Smooth muscle cell (in vitro differentiated cells): ENCODE results near the gene AHI1. TPM values are rescaled to one million over a fixed set of nuclear protein-coding genes. Genes with fewer than 3 reads are reported as not detected.

ENCODE experiments used
- DNase-seq: peaks from one replicate; lab custom pipeline; 2025; ENCODE audit not compliant: unreplicated experiment; lab: John Stamatoyannopoulos, UW
- H2AFZ ChIP-seq: fragments of 200-600 bp; sonication (generic); 2 replicates; pipeline ENCODE4 v1.6.0; 2016; ENCODE audit warnings: antibody characterized with exemption, low read depth, mild to moderate bottlenecking
- H3F3A ChIP-seq: fragments of 200-600 bp; sonication (generic); 2 replicates; pipeline ENCODE4 v1.6.0; 2017; ENCODE audit warnings: antibody characterized with exemption, low read depth
- H3K27ac ChIP-seq: fragments of 200-600 bp; sonication (generic); 2 replicates; pipeline ENCODE4 v1.5.1; 2016; ENCODE audit warnings: low read depth, mild to moderate bottlenecking
- H3K27me3 ChIP-seq: fragments of 200-600 bp; sonication (generic); 2 replicates; pipeline ENCODE4 v1.6.1; 2016; ENCODE audit warnings: low read depth, mild to moderate bottlenecking
- H3K36me3 ChIP-seq: fragments of 200-600 bp; sonication (generic); 2 replicates; pipeline ENCODE4 v1.5.1; 2016; ENCODE audit warnings: low read depth
- H3K4me1 ChIP-seq: fragments of 200-600 bp; sonication (generic); 2 replicates; pipeline ENCODE4 v1.5.1; 2016; ENCODE audit warnings: low read depth
- H3K4me2 ChIP-seq: fragments of 200-600 bp; sonication (generic); 2 replicates; pipeline ENCODE4 v1.6.0; 2016; ENCODE audit warnings: mild to moderate bottlenecking
- H3K4me3 ChIP-seq: fragments of 200-600 bp; sonication (generic); 2 replicates; pipeline ENCODE4 v1.5.1; 2016; ENCODE audit warnings: mild to moderate bottlenecking
- H3K79me2 ChIP-seq: fragments of 200-600 bp; sonication (generic); 2 replicates; pipeline ENCODE4 v1.6.0; 2016; ENCODE audit warnings: low read depth, mild to moderate bottlenecking
- H3K9ac ChIP-seq: fragments of 200-600 bp; sonication (generic); 2 replicates; pipeline ENCODE4 v1.6.0; 2016; ENCODE audit warnings: low read depth
- H3K9me3 ChIP-seq: fragments of 200-600 bp; sonication (generic); replicated peaks from 2 replicates; pipeline ENCODE4 v1.5.1; 2016; ENCODE audit warnings: low read depth
- H4K20me1 ChIP-seq: fragments of 200-600 bp; sonication (generic); 2 replicates; pipeline ENCODE4 v1.6.0; 2016; ENCODE audit warnings: low read depth
- CTCF ChIP-seq: fragments of 200-600 bp; sonication (generic); IDR thresholded peaks from 2 replicates; pipeline ENCODE4 v1.5.1; 2017; ENCODE audit warnings: borderline replicate concordance, mild to moderate bottlenecking, antibody characterized with exemption; ENCODE audit not compliant: insufficient read depth, poor library complexity, severe bottlenecking
- WGBS: methylation state at CpG from one replicate; pipeline ENCODE4 v1.1.7; 2016; ENCODE audit warnings: low lambda C conversion rate; 5-methylcytosine and 5-hydroxymethylcytosine counted together
- polyA plus RNA-seq: library from polyadenylated mRNA; unstranded; fragments of >200 nt; fragmentation: Nextera tagmentation; extraction: Ambion mirVana; gene quantifications from 2 replicates; pipeline ENCODE4 v1.2.1, GENCODE V29; 2016
- total RNA-seq: library from RNA; depleted of rRNA; stranded (reverse); fragments of >200 nt; gene quantifications from 2 replicates; pipeline ENCODE4 v1.2.3, GENCODE V29; 2014

AHI1 gene
- total and polyA plus RNA-seq, 2 experiments from 2014 or later: 16.0 to 18.8 TPM

DNA sequence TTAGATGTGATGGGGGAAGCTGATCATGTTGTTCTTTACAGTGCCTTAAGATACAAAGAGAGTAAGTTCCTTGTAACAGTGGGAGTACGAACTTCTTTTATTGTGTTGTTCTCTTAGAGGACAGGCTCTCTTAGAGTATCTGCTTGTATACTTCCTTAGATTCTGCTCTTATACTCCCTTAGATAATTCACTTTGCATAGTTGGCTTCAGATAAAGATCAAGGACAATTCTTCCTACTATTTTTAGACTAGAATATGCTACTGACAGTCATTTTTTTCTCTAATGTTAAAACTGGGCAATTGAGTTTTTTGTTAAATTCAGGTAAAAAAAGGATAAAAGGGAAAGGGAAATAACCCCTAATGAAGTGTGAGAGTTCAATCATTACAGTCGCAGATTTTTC lies 177.7 kb downstream of the AHI1 start:
- no peak for DNase-seq
- Histone ChIP-seq H3K9ac (no peak overlapping the region), H4K20me1 (no peaks in the 10 kb centered on the region), H3K4me3 (no peak overlapping the region), H2AFZ (no peak overlapping the region), H3K27me3 (no peaks in the 10 kb centered on the region), H3K27ac (no peak overlapping the region), H3K4me2 (no peak overlapping the region), H3F3A (no peaks in the 10 kb centered on the region), H3K79me2 (no peaks in the 10 kb centered on the region), H3K9me3 (no peaks in the 10 kb centered on the region), H3K4me1 (no peaks in the 10 kb centered on the region), H3K36me3 (peaks cover 2% of the 10 kb centered on the region)
- 93% methylated on average over 2 of the region's 2 CpGs for WGBS
- TF ChIP-seq CTCF: no peak

DNA sequence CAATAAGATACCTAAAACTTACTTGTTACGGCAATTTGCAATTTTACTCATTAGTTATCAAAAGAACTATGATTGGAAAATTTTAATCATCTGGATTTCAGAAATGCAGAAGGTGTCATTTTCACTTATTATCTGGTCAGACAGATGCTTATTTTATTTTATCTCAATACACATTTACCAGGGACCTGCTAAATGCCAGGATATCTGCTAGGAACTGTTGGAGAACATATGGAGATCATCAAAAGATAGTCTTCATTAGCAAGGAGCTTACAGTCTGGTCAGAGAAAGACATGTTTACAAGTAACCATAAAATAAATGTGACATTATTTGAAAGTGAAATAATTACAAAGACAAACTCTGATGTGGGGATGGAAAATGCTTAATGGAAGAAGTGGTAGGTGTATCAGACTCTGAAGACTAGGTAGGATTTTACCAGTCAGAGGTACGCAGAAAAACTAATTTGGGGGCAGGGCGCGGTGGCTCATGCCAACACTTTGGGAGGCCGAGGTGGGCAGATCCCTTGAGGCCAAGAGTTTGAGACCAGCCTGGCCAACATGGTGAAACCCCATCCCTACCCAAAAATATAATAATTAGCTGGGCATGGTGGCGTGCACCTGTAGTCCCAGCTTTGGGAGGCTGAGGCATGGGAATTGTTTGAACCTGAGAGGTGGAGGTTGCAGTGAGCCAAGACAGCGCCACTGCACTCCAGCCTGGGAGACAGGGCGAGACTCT lies 178.6 kb downstream of the AHI1 start:
- H4K20me1 ChIP-seq: no peaks in the 10 kb centered on the region
- H2AFZ ChIP-seq: no peak overlapping the region
- H3F3A ChIP-seq: no peaks in the 10 kb centered on the region
- no peak overlapping the region for H3K4me3 ChIP-seq
- H3K9ac ChIP-seq: no peak overlapping the region
- H3K36me3 ChIP-seq: peaks cover 2% of the 10 kb centered on the region
- no peaks in the 10 kb centered on the region for H3K79me2 ChIP-seq
- H3K4me1 ChIP-seq: no peaks in the 10 kb centered on the region
- DNase-seq: no peak
- H3K27ac ChIP-seq: no peak overlapping the region
- no peaks in the 10 kb centered on the region for H3K27me3 ChIP-seq
- no peak overlapping the region for H3K4me2 ChIP-seq
- 93% methylated on average over 8 of the region's 8 CpGs for WGBS
- H3K9me3 ChIP-seq: no peaks in the 10 kb centered on the region
- no peak for TF ChIP-seq CTCF

- no peak overlapping the region for H3K4me2 ChIP-seq
- 88% methylated on average over 1 of the region's 1 CpG for WGBS
- H3K27me3 ChIP-seq: no peaks in the 10 kb centered on the region
- H3K36me3 ChIP-seq: peaks cover 2% of the 10 kb centered on the region
- H3K9ac ChIP-seq: no peak overlapping the region
- no peak overlapping the region for H2AFZ ChIP-seq
- H3K27ac ChIP-seq: no peak overlapping the region
- no peaks in the 10 kb centered on the region for H3F3A ChIP-seq
- H3K4me3 ChIP-seq: no peak overlapping the region
- no peaks in the 10 kb centered on the region for H3K9me3 ChIP-seq
- no peaks in the 10 kb centered on the region for H3K79me2 ChIP-seq
- no peaks in the 10 kb centered on the region for H3K4me1 ChIP-seq
- no peak for TF ChIP-seq CTCF
- DNase-seq: no peak
- no peaks in the 10 kb centered on the region for H4K20me1 ChIP-seq
These were observed 183.0 kb downstream of the AHI1 start for GRCh38 chr6:135314543-135314942.

- no peak overlapping the region for H3K4me3 ChIP-seq
- H3K4me2 ChIP-seq: no peak overlapping the region
- no peak overlapping the region for H2AFZ ChIP-seq
- no peaks in the 10 kb centered on the region for H4K20me1 ChIP-seq
- H3F3A ChIP-seq: no peaks in the 10 kb centered on the region
- no peaks in the 10 kb centered on the region for H3K9me3 ChIP-seq
- no peak overlapping the region for H3K27ac ChIP-seq
- DNase-seq: no peak
- no peaks in the 10 kb centered on the region for H3K36me3 ChIP-seq
- no peaks in the 10 kb centered on the region for H3K27me3 ChIP-seq
- no peaks in the 10 kb centered on the region for H3K79me2 ChIP-seq
- H3K9ac ChIP-seq: no peak overlapping the region
- no peaks in the 10 kb centered on the region for H3K4me1 ChIP-seq
- 92% methylated on average over 4 of the region's 4 CpGs for WGBS
- TF ChIP-seq CTCF: no peak
These were observed 185.9 kb downstream of the AHI1 start for GRCh38 chr6:135311446-135312200.
